ENCODE results near the gene PEX7. TPM values are rescaled to one million over a fixed set of nuclear protein-coding genes. Genes with fewer than 3 reads are reported as not detected.

Gene PEX7
- total RNA-seq, 4 donors from 2014 or later: 5.0 to 10.7 (median 8.8) TPM

GRCh38 chr6:136926383-136926782 lies 104.0 kb downstream of the PEX7 start:
- no peak overlapping the region for H3K27ac ChIP-seq
- no peak overlapping the region for H3K4me3 ChIP-seq
- no peak for DNase-seq (ENCODE audit: low spot score in 2 of 2)
- peaks cover 0 to 24% (median 19%) of the 10 kb centered on the region in 4 donors for H3K4me1 ChIP-seq
- H3K36me3 ChIP-seq: no peaks in the 10 kb centered on the region
- TF ChIP-seq CTCF (IDR thresholded peaks at IDR 0.05) (no peak), EP300 (IDR thresholded peaks at IDR 0.05) (no peak), POLR2A (IDR thresholded peaks at IDR 0.05) (no peak)
- 70 to 96% methylated on average over 2 of the region's 2 CpGs for WGBS, 2 donors
- no peaks in the 10 kb centered on the region for H3K9me3 ChIP-seq
- H3K27me3 ChIP-seq: peaks cover 0 to 38% of the 10 kb centered on the region in 2 donors

GRCh38 chr6:136927292-136927691 lies 104.9 kb downstream of the PEX7 start:
- Histone ChIP-seq H3K9me3 (no peaks in the 10 kb centered on the region), H3K4me1 (peaks cover 0 to 16% (median 11%) of the 10 kb centered on the region in 4 donors), H3K27ac (no peak overlapping the region), H3K27me3 (peaks cover 0 to 29% of the 10 kb centered on the region in 2 donors), H3K36me3 (no peaks in the 10 kb centered on the region), H3K4me3 (no peak overlapping the region)
- WGBS, 2 donors: 75 to 87% methylated on average over 3 of the region's 3 CpGs
- no peak for DNase-seq (ENCODE audit: low spot score in 2 of 2)
- TF ChIP-seq CTCF (IDR thresholded peaks at IDR 0.05): no peak
- TF ChIP-seq POLR2A (IDR thresholded peaks at IDR 0.05): no peak
- no peak for TF ChIP-seq EP300 (IDR thresholded peaks at IDR 0.05)

- H3K4me1 ChIP-seq: no peaks in the 10 kb centered on the region
- no peaks in the 10 kb centered on the region for H3K36me3 ChIP-seq
- 87 to 91% methylated on average over 4 of the region's 4 CpGs for WGBS, 2 donors
- TF ChIP-seq EP300 (IDR thresholded peaks at IDR 0.05): no peak
- no peak for TF ChIP-seq CTCF (IDR thresholded peaks at IDR 0.05)
- TF ChIP-seq POLR2A (IDR thresholded peaks at IDR 0.05): no peak
- no peak for DNase-seq (ENCODE audit: low spot score in 2 of 2)
- H3K9me3 ChIP-seq: no peaks in the 10 kb centered on the region
- peaks cover 0 to 10% of the 10 kb centered on the region in 2 donors for H3K27me3 ChIP-seq
- no peak overlapping the region for H3K4me3 ChIP-seq
- H3K27ac ChIP-seq: no peak overlapping the region
These were observed 108.1 kb downstream of the PEX7 start for GRCh38 chr6:136930528-136930927.

- no peaks in the 10 kb centered on the region for H3K4me1 ChIP-seq
- H3K27ac ChIP-seq: no peak overlapping the region
- H3K9me3 ChIP-seq: no peaks in the 10 kb centered on the region
- H3K36me3 ChIP-seq: no peaks in the 10 kb centered on the region
- peaks cover 0 to 8% of the 10 kb centered on the region in 2 donors for H3K27me3 ChIP-seq
- DNase-seq (ENCODE audit: low spot score in 2 of 2): no peak
- no peak overlapping the region for H3K4me3 ChIP-seq
- TF ChIP-seq EP300 (IDR thresholded peaks at IDR 0.05) (no peak), POLR2A (IDR thresholded peaks at IDR 0.05) (no peak), CTCF (IDR thresholded peaks at IDR 0.05) (no peak)
- 97 to 98% methylated on average over 2 of the region's 2 CpGs for WGBS, 2 donors
These were observed 110.2 kb downstream of the PEX7 start for GRCh38 chr6:136932599-136932998.

- H3K27ac ChIP-seq: no peak overlapping the region
- DNase-seq (ENCODE audit: low spot score in 2 of 2): no peak
- no peak overlapping the region for H3K4me3 ChIP-seq
- H3K27me3 ChIP-seq: peaks cover 0 to 5% of the 10 kb centered on the region in 2 donors
- no peaks in the 10 kb centered on the region for H3K36me3 ChIP-seq
- TF ChIP-seq POLR2A (IDR thresholded peaks at IDR 0.05) (no peak), EP300 (IDR thresholded peaks at IDR 0.05) (no peak), CTCF (IDR thresholded peaks at IDR 0.05) (no peak)
- no peaks in the 10 kb centered on the region for H3K4me1 ChIP-seq
- H3K9me3 ChIP-seq: no peaks in the 10 kb centered on the region
- WGBS, 2 donors: 64 to 68% methylated on average over 1 of the region's 1 CpG
These were observed 122.7 kb downstream of the PEX7 start for GRCh38 chr6:136945072-136945471.

Measured in tibial nerve (tissue), 4 donors.